GM21825 (cell line): ENCODE measurements around the gene LURAP1L.

Experiments
- ATAC-seq: cut with Tn5 transposase; IDR thresholded peaks from one replicate; pipeline ENCODE4 v1.9.1; 2021; ENCODE audit warnings: mild to moderate bottlenecking, moderate library complexity; ENCODE audit not compliant: unreplicated experiment

The LURAP1L gene

DNA sequence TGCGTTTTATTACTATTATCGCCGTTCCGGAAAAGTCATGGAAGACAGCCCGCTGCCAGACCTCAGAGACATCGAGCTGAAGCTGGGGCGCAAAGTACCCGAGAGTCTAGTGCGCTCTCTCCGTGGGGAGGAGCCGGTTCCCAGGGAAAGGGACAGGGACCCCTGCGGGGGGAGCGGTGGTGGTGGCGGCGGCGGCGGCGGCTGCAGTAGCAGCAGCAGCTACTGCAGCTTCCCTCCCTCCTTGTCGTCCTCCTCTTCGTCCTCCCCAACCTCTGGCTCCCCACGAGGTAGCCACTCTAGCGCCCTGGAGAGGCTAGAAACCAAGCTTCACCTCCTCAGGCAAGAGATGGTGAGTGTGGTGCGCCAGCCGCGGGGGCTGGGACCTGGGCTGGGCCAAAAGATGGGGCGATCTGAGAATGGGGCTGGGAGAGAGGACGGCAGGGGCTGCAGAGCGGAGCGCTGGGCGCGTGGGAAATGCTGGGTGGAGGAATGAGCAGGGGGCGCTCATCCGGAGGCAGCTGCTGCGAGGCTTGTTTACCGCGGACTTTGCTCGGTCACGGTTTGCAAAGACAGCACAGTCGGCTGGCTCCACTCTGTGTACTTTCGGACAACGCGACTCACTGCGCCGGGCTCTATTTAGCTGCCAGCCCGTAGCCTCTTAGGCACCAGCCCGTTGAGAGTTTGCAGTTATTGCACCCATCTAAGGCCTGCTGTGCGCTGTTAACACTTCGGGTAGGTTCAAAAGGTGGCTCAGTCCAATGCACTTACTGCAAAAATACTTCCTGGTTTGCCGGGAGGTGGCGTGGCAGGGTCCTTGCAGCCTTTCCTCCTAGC lies 1.1 kb downstream of the LURAP1L start:
- no peak for ATAC-seq

DNA sequence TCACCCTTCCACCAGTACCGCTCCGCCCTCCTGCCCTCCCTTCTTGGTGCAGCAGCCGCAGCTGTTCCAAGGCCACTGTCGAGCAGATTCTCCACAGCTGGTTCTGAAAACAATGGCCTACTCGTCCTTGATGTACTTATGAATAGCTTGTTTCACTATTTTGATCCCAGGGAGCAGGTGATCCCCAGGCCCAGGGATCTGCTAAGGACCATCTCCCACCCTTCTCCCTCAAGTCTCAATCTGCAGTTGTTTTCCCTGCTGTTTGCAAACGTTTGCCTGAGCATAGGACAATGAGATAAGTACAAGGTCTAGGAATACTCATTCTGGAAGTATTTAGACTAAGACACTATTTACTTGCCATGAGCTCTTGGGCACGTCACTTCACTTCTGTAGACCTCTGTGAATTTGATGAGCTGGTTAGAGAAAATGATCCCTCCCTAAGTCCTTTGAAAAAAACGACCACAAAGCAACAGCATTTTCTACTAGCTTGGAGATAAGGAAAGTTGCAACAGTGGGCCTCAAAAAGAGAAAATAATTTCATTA lies 1.8 kb downstream of the LURAP1L start:
- ATAC-seq, result no peak

DNA sequence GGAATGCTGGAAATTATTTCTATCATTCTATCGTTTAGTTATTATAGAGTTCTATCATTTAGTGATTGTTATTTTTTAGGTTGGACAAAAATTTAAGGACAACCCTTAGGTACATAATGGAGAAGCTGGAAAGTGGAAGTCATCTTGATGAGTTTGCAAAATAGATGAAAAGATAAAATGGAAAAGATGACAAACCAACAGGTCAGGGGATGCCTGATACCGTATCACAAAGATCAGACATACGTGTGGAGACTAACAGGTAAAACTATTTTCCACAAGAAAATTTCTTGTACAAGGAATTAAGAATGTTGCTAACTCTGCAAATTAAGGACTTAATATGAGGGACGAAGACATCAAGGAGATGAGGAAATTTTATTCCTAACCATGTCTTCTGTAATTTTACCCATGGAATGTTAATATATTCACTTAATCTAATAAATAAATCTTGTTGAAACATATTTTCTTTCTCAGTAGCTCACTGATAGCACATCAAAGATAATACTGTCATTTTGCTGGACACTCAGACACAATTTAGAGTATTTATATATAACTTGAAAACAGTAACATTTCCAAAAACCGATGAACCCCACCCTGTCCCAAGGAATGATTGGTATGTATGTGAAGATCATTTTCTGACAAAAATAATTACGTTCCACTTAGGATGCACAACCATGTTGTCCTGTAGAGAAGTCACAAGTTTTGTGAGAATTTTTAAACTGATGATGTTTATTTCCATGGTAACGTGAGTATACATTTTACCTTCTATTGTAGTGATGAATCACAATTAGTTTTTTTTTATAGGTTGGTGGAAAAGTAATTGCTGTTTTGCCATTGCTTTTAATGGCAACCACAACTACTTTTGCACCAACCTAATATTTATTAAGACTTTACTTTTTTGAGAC lies 2.6 kb downstream of the LURAP1L start:
- no peak for ATAC-seq

DNA sequence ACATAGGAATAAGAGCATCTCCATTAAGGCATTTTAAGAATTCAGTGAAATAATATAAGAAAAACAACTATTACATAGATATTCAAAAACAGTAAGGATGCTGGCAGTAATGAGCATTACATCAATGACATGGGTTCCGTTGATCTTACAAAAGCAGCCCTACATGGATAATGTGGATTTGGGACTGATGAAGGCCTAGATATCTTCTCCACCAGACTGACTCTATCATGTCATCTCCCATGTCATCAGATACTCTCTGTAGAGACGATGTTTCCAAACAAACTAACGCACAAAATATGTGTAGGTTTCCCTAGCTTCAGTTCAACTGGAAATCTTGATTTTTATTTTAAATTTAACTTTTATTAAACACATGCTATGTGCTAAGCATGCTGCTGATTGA lies 3.6 kb downstream of the LURAP1L start:
- ATAC-seq, result no peak

- no peak for ATAC-seq
These were observed 6.5 kb downstream of the LURAP1L start for GRCh38 chr9:12781226-12781733.

DNA sequence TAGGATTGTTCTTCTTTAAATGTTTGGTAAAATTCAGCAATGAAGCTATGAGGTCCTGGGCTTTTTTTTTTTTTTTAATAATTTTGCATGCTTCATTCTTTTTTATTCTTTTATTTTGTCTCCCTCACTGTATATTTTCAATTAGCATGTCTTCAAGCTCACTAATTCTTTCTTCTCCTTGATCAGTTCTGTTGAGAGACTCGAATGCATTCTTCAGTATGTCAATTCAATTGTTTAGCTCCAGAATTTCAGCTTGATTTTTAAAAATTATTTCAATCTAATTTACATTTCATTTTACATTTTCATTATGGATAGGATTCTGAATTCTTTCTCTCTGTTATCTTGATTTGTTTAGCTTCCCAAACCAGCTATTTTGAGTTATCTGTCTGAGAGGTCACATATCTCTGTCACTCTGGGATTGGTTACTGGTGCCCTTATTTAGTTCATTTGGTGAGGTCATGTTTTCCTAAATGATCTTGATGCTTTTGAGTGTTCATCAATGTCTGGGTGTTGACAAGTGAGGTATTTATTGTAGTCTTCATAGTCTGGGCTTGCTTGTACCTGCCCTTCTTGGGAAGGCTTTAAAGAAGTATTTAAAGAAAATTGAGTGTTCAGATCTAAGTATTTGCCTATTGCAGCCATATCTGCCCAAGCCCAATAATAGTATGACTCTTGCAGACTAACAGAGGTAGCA lies 9.1 kb downstream of the LURAP1L start:
- no peak for ATAC-seq

GRCh38 chr9:12784461-12785259 lies 9.8 kb downstream of the LURAP1L start:
- ATAC-seq, result no peak

- no peak for ATAC-seq
These were observed 10.5 kb downstream of the LURAP1L start for GRCh38 chr9:12785260-12785770.

DNA sequence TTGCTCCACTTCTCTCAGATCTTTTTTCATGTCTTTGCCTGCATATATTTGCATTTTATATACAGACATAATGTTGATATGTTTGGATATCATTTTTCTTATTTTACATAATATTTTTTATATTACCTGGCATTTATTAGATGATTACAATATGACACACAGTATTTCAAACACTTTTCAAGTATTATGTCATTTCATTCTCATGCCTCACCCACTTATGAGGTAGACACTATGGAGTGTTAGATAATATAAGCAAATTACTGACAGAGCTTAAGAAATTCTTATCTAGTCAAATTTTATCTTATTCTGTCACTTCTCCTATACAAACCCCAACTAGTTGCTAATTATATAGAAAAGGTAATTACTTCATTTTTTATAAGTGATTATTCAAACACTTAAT lies 11.1 kb downstream of the LURAP1L start:
- no peak for ATAC-seq

DNA sequence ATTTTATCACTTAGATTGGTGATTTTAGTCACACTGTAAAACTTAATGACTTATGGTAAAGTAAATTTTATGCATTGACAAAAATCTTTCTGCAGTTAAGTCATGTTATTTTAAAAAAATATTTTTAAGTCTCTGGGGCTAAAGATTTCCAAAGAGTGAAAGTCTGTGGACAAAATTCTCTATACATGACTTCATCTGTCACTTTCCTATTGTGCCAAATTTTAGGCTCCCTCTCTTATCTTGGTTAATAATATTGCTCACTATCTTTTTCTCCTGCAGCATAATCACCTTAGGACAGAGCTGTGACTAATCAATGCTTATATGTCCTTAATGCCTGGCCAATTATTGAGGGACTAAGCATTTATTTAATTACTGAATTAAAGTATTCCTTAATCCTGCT lies 15.2 kb downstream of the LURAP1L start:
- no peak for ATAC-seq

- ATAC-seq, result no peak
These were observed 16.1 kb downstream of the LURAP1L start for GRCh38 chr9:12790883-12791282.

GRCh38 chr9:12794101-12794799 lies 19.4 kb downstream of the LURAP1L start:
- ATAC-seq, result no peak

DNA sequence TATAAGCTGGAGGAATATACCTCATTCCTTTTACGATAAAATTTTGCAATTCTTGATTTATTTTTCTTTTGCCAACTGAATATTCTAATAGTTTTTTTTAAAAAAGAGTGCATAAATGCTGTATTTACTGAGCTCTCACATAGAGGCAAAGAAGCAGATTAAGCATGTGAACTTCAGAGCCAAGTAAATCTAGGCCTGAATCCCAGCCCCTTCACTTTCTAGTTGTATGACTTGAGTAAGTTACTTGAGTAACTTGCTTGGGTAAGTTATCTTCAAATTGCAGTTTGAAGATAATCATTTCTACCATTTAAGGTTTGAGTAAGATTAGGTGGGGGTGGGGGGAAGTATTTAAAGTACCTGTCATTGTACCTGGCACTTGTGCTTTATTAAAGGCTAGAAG lies 21.8 kb downstream of the LURAP1L start:
- no peak for ATAC-seq

- no peak for ATAC-seq
These were observed 22.2 kb downstream of the LURAP1L start for GRCh38 chr9:12797037-12797436.

- ATAC-seq, result no peak
These were observed 23.4 kb downstream of the LURAP1L start for GRCh38 chr9:12798066-12798770.

DNA sequence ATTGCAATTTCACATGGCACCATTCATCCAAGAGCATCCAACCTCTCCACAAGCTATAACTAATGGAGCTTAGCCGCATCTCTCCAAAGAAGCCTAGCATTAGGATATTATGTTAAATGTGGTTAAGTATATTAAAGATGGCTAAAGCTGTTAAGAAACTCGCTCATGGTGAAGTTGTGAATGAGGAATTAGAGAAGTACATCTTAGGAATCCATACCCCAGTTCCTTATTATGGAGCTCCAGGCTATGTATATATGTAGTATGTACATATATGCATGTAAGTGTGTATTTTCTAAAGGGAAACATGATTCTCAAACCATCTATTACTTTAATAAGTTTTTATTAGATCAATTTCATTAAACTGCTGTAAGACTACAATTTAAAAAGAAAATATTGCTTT lies 26.4 kb downstream of the LURAP1L start:
- ATAC-seq, result no peak

- no peak for ATAC-seq
These were observed 26.8 kb downstream of the LURAP1L start for GRCh38 chr9:12801663-12802062.

GRCh38 chr9:12802093-12802492 lies 27.3 kb downstream of the LURAP1L start:
- ATAC-seq, result no peak

DNA sequence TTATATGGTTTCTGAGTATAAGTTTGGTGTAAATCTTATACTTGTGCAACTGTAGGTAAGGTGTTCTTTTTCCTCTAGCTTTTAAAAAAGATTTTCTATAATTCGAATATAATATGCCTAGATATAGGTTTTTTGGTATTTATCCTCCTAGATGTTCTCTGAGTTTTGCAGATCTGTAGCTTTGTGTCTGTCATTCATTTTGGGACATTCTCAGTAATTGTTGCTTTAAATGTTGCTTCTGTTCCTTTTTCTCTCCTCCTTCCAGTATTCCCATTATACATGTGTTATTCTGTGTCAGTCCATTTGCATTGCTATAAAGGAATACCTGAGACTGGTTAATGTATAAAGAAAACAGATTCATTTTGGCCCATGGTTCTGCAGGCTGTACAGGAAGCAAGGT lies 33.7 kb downstream of the LURAP1L start:
- ATAC-seq, result no peak
